Ovary (tissue), 9 donors: ENCODE data around the gene FGF5. TPM values are rescaled to one million over a fixed set of nuclear protein-coding genes. Genes with fewer than 3 reads are reported as not detected.
"Not testable (repeated sequence)": the region's sequence is repeated elsewhere in the genome, so short reads cannot be mapped to it uniquely, and the experiment has no call there.

Source experiments
- DNase-seq, 5 donors: peaks; one replicate each; pipeline ENCODE4 v3.0.0-alpha.2; 2019 to 2020
- H3K27ac ChIP-seq, 2 donors: fragments of 200-600 bp; one replicate each; pipeline versions ENCODE4 v1.5.1 to v1.8.0; 2019 to 2022
- H3K27me3 ChIP-seq: fragments of 200-600 bp; one replicate; pipeline ENCODE4 v1.8.0; 2022
- H3K36me3 ChIP-seq: fragments of 200-600 bp; sonication (generic); one replicate; pipeline ENCODE4 v1.5.1; 2019
- H3K4me1 ChIP-seq: one replicate; pipeline ENCODE4 v1.8.1; 2013; ENCODE audit warnings: mild to moderate bottlenecking, moderate library complexity; ENCODE audit not compliant: insufficient read depth
- H3K4me3 ChIP-seq: fragments of 200-600 bp; sonication (generic); one replicate; pipeline ENCODE4 v1.5.1; 2017
- H3K9me3 ChIP-seq, 2 donors: fragments of 200-600 bp in 1 of 2; sonication (generic) in 1 of 2; one replicate each; pipeline versions ENCODE4 v1.5.1 to v1.8.1; 2013 to 2019; ENCODE audit warnings: mild to moderate bottlenecking in 1 of 2, moderate library complexity in 1 of 2
- CTCF ChIP-seq, 3 donors: fragments of 450-650 bp in 2 of 3; fragments of 200-600 bp in 1 of 3; IDR thresholded peaks; one replicate each; pipeline versions ENCODE4 v1.5.1 to v1.8.0; 2016 to 2022; ENCODE audit warnings: antibody characterized with exemption in 3 of 3, mild to moderate bottlenecking in 1 of 3
- EP300 ChIP-seq: sonication (generic); formaldehyde crosslinking; IDR thresholded peaks from one replicate; pipeline ENCODE4 v1.6.1; 2017; ENCODE audit warnings: antibody characterized with exemption
- POLR2A ChIP-seq: fragments of 450-650 bp; IDR thresholded peaks from one replicate; pipeline ENCODE4 v1.6.1; 2017; ENCODE audit warnings: antibody characterized with exemption, mild to moderate bottlenecking, moderate library complexity
- WGBS, 3 donors: extraction: QIAGEN DNeasy Blood & Tissue Kit in 1 of 3; methylation state at CpG; one replicate each; pipeline versions ENCODE4 v1.1.5 to v1.1.7; 2013 to 2017; 5-methylcytosine and 5-hydroxymethylcytosine counted together
- intact Hi-C, 4 donors: fragments of 100-400 bp; cut with DNase I; formaldehyde crosslinking; loops; one replicate each; pipeline versions ENCODE4 v1.11.0 to v1.15.1; 2022 to 2023
- polyA plus RNA-seq, 2 donors: library from polyadenylated mRNA; stranded (reverse); fragments of 200-250 nt in 1 of 2; fragments of 350-450 nt in 1 of 2; fragmentation: Illumina TruSeq in 1 of 2; extraction: RNeasy Lipid Tissue Mini Kit (QIAGEN cat#74804) in 1 of 2; gene quantifications; one replicate each; pipeline ENCODE4 v1.2.3, GENCODE V29; 2013 to 2014
- total RNA-seq, 7 donors: library from RNA; depleted of rRNA in 2 of 7; stranded (reverse); fragments of >200 nt in 2 of 7; fragmentation: NEBNext Ultra II Directional in 3 of 7; extraction: Animal tissue kit (Norgen Biotek cat#: 25700) in 3 of 7; gene quantifications; one replicate each; pipeline versions ENCODE4 v1.1.0 to v1.2.4, GENCODE V29; 2016 to 2023
- donor health status: DM: no; HTN: no; CAD: no; lungs with moderate emphysema.
- donor health status: DM: no; HTN: no; CAD: no.
- donor health status: Bipolar disorder and iron deficiency.
- donor health status: DM: yes; HTN: yes; CAD: no.
- donor health status: DM: no; HTN: no; CAD: no.
- donor health status: DM: yes; HTN: yes; CAD: no.

FGF5 gene
- total and polyA plus RNA-seq, 9 donors: 0.03 to 1.8 (median 0.19) TPM; not detected in 3

GRCh38 chr4:80237992-80238391 is 28.5 kb upstream of the FGF5 start:
- Histone ChIP-seq H3K9me3 (no peaks in the 10 kb centered on the region), H3K36me3 (no peaks in the 10 kb centered on the region), H3K4me3 (no peak overlapping the region), H3K27me3 (no peaks in the 10 kb centered on the region), H3K4me1 (no peaks in the 10 kb centered on the region), H3K27ac (no peak overlapping the region)
- intact Hi-C loops: no loop called here
- no peak for DNase-seq
- WGBS, 3 donors: 76 to 83% (median 82%) methylated on average over 6 of the region's 6 CpGs
- TF ChIP-seq POLR2A (no peak), EP300 (no peak)

GRCh38 chr4:80239480-80240150 is 26.8 kb upstream of the FGF5 start:
- 87 to 93% (median 87%) methylated on average over 3 of the region's 3 CpGs for WGBS, 3 donors
- intact Hi-C loops: no loop called here
- H3K9me3 ChIP-seq: no peaks in the 10 kb centered on the region
- no peaks in the 10 kb centered on the region for H3K36me3 ChIP-seq
- no peaks in the 10 kb centered on the region for H3K27me3 ChIP-seq
- DNase-seq: no peak
- no peak for TF ChIP-seq EP300
- no peak for TF ChIP-seq POLR2A
- no peak for TF ChIP-seq CTCF (IDR thresholded peaks at IDR 0.05)
- no peaks in the 10 kb centered on the region for H3K4me1 ChIP-seq
- H3K27ac ChIP-seq: no peak overlapping the region
- no peak overlapping the region for H3K4me3 ChIP-seq

GRCh38 chr4:80240976-80241375 is 25.5 kb upstream of the FGF5 start:
- Histone ChIP-seq H3K36me3 (no peaks in the 10 kb centered on the region), H3K9me3 (no peaks in the 10 kb centered on the region), H3K27ac (no peak overlapping the region), H3K4me3 (no peak overlapping the region), H3K4me1 (no peaks in the 10 kb centered on the region), H3K27me3 (no peaks in the 10 kb centered on the region)
- DNase-seq: no peak
- TF ChIP-seq POLR2A: no peak
- TF ChIP-seq EP300: no peak
- TF ChIP-seq CTCF (IDR thresholded peaks at IDR 0.05): no peak
- intact Hi-C loops: no loop called here

- Histone ChIP-seq H3K9me3 (no peaks in the 10 kb centered on the region), H3K27ac (no peak overlapping the region), H3K27me3 (no peaks in the 10 kb centered on the region), H3K4me1 (no peaks in the 10 kb centered on the region), H3K36me3 (no peaks in the 10 kb centered on the region), H3K4me3 (no peak overlapping the region)
- DNase-seq: no peak
- 58 to 64% (median 62%) methylated on average over 6 of the region's 6 CpGs for WGBS, 3 donors
- intact Hi-C loops: no loop called here
- TF ChIP-seq POLR2A (no peak), EP300 (no peak), CTCF (IDR thresholded peaks at IDR 0.05) (no peak)
Observed at GRCh38 chr4:80243274-80244018, 23.0 kb upstream of the FGF5 start.

GRCh38 chr4:80247484-80247883 is 19.0 kb upstream of the FGF5 start:
- H3K9me3 ChIP-seq, intact Hi-C loops, H3K27ac ChIP-seq, H3K4me3 ChIP-seq, DNase-seq, H3K4me1 ChIP-seq, H3K27me3 ChIP-seq, H3K36me3 ChIP-seq: not testable (repeated sequence)
- WGBS, 3 donors: 92 to 97% (median 94%) methylated on average over 1 of the region's 1 CpG
